GM10266 (cell line): ENCODE data around the gene IRF7.
"Not testable (repeated sequence)": the region's sequence is repeated elsewhere in the genome, so short reads cannot be mapped to it uniquely, and the experiment has no call there.

Experiments
- DNase-seq: peaks from one replicate; pipeline ENCODE4 v3.0.0; 2012; ENCODE audit errors: extremely low spot score
- TF ChIP-seq, protein P1 (sequence below): IDR thresholded peaks from 2 replicates; pipeline ENCODE4 v1.5.1; 2012; ENCODE audit warnings: mild to moderate bottlenecking, low read depth; ENCODE audit not compliant: control insufficient read depth, insufficient read depth; ENCODE audit errors: missing control alignments

The IRF7 gene

GRCh38 chr11:657691-658126, 42.0 kb upstream of the IRF7 start:
- TF ChIP-seq, protein P1, sequence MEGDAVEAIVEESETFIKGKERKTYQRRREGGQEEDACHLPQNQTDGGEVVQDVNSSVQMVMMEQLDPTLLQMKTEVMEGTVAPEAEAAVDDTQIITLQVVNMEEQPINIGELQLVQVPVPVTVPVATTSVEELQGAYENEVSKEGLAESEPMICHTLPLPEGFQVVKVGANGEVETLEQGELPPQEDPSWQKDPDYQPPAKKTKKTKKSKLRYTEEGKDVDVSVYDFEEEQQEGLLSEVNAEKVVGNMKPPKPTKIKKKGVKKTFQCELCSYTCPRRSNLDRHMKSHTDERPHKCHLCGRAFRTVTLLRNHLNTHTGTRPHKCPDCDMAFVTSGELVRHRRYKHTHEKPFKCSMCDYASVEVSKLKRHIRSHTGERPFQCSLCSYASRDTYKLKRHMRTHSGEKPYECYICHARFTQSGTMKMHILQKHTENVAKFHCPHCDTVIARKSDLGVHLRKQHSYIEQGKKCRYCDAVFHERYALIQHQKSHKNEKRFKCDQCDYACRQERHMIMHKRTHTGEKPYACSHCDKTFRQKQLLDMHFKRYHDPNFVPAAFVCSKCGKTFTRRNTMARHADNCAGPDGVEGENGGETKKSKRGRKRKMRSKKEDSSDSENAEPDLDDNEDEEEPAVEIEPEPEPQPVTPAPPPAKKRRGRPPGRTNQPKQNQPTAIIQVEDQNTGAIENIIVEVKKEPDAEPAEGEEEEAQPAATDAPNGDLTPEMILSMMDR, result no peak
- no peak for DNase-seq

DNA sequence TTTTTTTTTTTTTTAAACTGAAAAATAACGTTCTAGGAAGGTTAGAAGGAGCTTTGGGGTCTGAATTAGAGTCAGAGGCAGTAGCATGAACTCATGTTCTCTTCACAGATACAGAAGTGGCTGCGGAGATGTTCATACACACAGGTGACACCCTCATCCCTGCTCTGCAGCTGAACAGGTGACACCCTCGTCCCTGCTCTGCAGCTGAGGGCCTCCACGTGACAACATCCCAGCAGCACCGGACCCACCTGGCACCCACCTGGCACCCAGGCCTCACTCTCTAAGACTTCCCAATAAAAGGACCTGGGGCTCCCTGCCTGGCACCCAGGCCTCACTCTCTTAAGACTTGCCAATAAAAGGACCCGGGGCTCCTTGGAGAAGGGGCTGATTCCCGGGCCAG, 41.1 kb upstream of the IRF7 start:
- no peak for DNase-seq

GRCh38 chr11:656426-656825, 40.7 kb upstream of the IRF7 start:
- TF ChIP-seq, protein P1, result no peak
- DNase-seq, result no peak

More for the DNA sequence above, 41.1 kb upstream of the IRF7 start:
- TF ChIP-seq, protein P1, result no peak

DNA sequence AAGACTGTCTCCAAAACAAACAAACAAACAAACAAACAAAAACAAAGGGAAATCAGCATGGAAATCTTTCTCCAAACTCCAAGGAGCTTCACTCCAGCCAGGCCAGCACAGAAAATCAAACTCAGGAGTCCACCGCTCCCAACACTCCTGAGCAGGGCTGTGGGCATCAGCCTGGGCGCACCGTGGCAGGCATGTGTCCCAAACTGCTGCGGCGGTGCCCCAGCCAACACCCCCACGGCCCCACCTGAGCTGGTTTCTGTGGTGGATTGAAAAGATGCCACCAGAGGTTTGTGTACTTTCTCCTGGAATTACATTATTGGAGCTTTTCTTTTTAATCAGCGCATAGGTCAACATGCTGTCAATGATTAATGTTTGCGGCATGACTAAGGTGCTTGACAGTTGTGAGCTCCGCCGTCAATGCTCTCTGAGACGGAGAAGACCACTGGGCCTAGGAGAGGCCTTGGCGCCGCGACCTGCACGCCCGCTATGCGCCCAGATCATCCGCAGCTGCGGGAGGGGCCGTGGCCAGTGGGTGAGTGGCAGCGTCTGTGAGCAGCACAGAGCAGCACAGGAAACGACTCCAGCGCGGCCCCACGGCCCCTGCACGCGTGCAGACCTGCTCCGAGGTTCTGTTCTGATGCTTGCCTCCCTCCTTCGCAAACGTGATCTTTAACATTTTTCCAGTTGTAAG, 39.4 kb upstream of the IRF7 start:
- TF ChIP-seq, protein P1, result no peak
- no peak for DNase-seq

DNA sequence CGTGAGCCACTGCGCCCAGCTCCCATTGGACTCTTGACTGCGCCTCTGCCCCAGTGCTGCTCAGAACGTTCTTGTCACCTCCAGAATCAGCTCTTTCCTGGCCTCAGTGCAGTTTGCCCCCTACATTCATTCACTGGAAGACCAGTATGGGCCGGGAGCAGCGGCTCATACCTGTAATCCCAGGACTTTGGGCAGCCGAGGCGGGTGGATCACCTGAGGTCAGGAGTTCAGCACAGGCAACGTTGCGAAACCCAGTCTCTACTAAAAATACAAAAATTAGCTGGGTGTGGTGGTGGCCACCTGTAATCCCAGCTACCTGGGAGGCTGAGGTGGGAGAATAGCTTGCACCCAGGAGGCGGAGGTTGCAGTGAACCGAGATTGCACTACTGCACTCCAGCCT, 38.7 kb upstream of the IRF7 start:
- DNase-seq, result not testable (repeated sequence)

GRCh38 chr11:653837-654236, 38.1 kb upstream of the IRF7 start:
- TF ChIP-seq, protein P1, result no peak
- DNase-seq, result no peak

DNA sequence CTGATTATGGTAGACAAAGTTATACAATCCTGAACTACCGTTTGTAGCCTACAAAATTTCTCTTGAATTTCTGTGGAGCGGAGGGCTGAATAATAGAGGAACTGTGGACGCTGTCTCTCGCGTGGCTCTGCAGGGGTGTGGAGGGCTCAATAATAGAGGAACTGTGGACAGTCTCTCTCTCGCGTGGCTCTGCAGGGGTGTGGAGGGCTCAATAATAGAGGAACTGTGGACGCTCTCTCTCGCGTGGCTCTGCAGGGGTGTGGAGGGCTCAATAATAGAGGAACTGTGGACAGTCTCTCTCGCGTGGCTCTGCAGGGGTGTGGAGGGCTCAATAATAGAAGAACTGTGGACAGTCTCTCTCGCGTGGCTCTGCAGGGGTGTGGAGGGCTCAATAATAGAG, 37.4 kb upstream of the IRF7 start:
- not testable (repeated sequence) for DNase-seq

GRCh38 chr11:650482-650881, 34.7 kb upstream of the IRF7 start:
- DNase-seq, result no peak
- TF ChIP-seq, protein P1, result no peak

GRCh38 chr11:647672-648158, 32.0 kb upstream of the IRF7 start:
- DNase-seq, result not testable (repeated sequence)
